Measurements from ENCODE around the gene GPT2.

GRCh38 chr16:46839986-46840443 is 44.1 kb upstream of the GPT2 start:
- TF ChIP-seq CTCF (conservative IDR thresholded peaks at IDR 0.05 in 1 of 2, IDR thresholded peaks at IDR 0.05 in 1 of 2; ENCODE audit: low read depth in 1 of 2, low read length in 2 of 2) (no peak), EZH2 (IDR thresholded peaks at IDR 0.05; ENCODE audit: low read length, missing control alignments) (no peak)

All from fibroblast of lung (primary cell).